HG03558 (cell line): ENCODE measurements around the gene CXorf49.
"Not testable (repeated sequence)": the region's sequence is repeated elsewhere in the genome, so short reads cannot be mapped to it uniquely, and the experiment has no call there.

Source experiments
- ATAC-seq: cut with Tn5 transposase; IDR thresholded peaks from one replicate; pipeline ENCODE4 v1.9.1; 2021; ENCODE audit warnings: moderate number of reproducible peaks; ENCODE audit not compliant: unreplicated experiment; ENCODE audit errors: extremely low read depth

CXorf49 gene

GRCh38 chrX:71676068-71676795, 41.9 kb downstream of the CXorf49 start:
- ATAC-seq, result not testable (repeated sequence)

DNA sequence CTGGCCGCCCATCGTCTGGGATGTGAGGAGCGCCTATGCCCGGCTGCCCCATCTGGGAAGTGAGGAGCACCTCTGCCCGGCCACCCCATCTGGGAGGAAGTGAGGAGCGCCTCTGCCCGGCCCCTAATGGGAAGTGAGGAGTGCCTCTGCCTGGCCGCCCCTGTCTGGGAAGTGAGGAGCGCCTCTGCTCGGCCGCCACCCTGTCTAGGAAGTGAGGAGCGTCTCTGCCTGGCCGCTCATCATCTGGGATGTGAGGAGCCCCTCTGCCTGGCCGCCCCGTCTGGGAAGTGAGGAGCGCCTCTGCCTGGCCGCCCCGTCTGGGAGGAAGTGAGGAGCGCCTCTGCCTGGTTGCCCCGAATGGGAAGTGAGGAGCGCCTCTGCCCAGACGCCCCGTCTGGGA, 42.4 kb downstream of the CXorf49 start:
- not testable (repeated sequence) for ATAC-seq

DNA sequence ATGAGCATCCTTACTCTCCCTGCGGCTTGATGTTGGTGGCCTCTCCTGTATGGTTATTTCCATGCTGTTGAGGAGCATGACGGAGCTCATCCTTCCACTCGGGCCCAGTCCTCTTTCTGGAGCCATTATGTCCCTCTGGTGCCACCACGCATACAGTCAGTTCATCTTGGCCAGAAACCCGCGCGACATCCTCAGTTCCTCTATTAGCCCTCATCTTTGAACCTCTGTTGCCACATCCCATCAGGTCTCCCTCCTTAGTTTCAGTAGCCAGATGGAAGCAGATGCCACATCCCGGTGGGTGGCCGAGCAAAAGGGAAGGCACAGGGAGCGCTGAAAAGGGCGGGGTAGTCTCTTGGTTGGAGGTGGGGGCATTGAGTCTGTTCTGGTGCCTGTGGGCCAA, 46.1 kb downstream of the CXorf49 start:
- ATAC-seq, result no peak

DNA sequence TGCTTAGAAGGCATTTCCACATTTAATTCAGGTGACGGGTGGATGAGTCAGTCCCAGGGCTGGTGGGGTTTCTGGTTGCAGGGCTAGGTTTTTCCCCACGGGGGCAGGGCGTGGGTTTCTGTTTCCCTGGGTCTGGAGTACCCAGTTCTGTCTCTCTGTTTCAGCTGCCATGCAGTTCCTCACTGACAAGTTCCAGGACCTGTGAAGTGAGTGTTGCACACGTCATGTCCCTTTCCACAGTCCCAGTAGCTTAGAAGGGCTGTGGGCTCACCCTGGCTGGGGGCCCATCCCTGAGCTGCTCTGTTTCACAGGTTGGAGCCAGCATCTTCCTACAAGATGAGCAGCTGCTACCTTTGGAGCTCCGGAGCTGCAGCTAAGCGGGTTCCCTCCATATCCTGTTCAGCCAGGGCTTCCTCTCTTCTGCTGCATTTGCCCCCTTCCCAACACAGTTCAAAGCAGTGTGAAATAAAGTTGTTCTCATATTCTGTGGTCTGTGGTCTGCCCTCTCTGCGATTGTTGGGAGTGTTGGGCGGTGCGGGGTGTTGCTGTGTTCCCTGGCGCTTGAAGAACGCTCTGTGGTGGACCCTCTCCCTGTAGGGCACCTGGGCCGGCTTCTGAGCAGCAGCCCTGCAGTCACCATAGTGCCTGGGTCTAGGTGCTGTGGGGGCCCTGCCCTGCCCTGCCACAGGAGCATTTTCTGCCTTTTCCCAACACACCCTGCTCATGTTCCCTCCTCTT, 46.9 kb downstream of the CXorf49 start:
- no peak for ATAC-seq

- not testable (repeated sequence) for ATAC-seq
These were observed 48.1 kb downstream of the CXorf49 start for GRCh38 chrX:71669947-71670346.

- no peak for ATAC-seq
These were observed 48.6 kb downstream of the CXorf49 start for GRCh38 chrX:71669492-71669891.

DNA sequence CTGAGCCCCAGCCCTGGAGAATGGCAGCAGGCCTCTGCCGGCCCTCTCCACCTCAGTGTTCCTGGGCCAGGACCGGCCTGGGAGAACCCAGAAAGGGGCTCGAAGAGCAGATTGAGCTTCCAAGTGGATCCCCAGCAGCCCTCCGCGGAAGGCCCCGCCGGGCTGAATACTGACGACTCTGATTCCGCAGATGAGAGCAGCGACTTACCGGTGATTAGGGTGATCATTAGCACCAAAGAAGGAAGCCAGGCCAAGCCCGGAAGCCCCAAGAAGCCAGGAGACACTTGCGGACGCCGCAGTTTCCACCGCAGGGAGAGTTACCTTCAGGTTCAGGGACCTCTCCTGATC, 49.9 kb downstream of the CXorf49 start:
- no peak for ATAC-seq

DNA sequence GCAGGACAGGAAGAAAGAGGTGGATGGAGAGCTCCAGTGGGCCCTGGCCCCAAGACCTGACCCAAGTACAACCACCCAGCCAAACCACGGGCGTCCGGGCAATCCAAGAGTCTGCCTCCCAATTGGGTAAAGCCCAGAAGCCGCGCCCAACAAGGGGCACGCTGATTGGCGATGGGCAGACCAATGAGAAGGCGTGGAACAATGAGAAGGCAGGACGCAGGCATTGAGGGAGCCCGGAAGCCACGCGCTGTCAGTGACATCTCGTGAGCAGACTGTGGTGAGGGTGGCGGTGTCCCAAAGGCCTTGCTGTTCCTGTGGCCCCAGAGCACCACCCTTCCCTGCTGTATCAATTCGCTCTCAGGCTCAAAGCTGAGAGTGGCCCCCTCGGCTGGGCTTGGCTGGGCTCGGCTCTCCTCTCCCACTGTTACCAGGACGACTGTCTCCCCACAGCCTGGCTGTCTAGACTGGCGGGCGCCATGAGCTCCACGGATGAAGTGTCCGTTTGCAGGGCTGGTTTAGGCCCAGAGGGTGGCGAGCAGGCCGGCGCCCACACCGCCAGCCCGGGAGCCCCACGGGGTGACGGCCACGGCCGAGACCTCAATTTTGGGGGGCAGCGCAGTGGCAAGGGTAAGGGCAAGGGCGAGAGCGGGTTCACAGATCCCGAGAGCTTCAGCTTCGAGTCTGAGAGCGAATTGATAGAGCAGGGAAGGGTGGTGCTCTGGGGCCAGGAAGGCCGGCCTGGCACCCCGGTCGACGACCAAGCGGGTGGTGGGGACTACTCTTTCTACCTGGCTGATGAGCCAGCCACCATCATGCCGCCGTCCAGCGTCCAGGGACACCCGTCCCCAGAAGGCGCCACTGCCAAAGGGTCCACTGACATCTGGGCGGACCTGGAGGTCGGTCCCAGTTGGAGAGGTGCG, 50.5 kb downstream of the CXorf49 start, which contains the start of gene LOC101059915:
LOC101059915 (plus strand) TSS at position 219 of the 920 bp plus-strand sequence.
- ATAC-seq, result no peak

GRCh38 chrX:71666240-71667223, 51.6 kb downstream of the CXorf49 start:
- no peak for ATAC-seq

GRCh38 chrX:71665747-71666146, 52.3 kb downstream of the CXorf49 start:
- ATAC-seq, result no peak

DNA sequence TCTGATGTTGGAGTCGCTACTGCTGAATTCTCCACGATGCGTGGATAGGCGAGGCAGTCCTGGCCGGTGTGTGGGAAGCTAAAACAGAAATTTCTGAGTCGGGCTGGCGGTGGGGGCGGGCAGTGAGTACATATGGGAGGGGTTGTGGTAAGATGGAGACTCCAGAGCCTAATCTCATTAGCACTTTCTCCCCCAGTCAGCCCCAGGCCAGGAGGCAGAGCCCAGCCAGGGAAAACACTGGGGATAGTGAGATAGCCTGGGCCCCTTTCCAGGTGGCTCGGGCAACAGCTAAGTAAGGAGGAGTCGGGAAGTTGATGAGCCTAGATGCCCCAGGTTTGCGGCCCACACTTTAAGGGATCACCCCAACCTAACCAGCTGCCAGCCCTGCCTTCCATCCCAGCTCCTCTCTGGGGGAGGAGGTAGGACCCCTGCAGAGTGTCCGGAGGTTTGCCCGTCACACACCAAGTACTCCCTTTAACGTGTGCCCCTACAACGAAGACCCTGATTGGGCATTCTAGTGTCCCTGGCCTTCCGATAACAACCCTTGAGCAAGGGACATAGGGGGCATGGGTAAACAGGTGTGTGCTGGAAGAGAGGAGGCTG, 53.1 kb downstream of the CXorf49 start:
- ATAC-seq, result no peak
